Left lobe of liver (tissue), 2 donors: ENCODE data around the gene KRTAP10-7. TPM values are rescaled to one million over a fixed set of nuclear protein-coding genes. Genes with fewer than 3 reads are reported as not detected.
"Not testable (repeated sequence)": the region's sequence is repeated elsewhere in the genome, so short reads cannot be mapped to it uniquely, and the experiment has no call there.

Experiments
- ATAC-seq: fragments of 200-7000 bp; cut with Tn5 transposase; one replicate; pipeline ENCODE4 v1.9.1; 2020; ENCODE audit warnings: mild to moderate bottlenecking, moderate library complexity
- DNase-seq: peaks from one replicate; pipeline ENCODE4 v3.0.0-alpha.2; 2020; ENCODE audit warnings: low spot score
- total RNA-seq: library from RNA; stranded (reverse); gene quantifications from one replicate; pipeline ENCODE4 v1.2.1, GENCODE V29; 2021
- donor health status: DM: no; HTN: no; CAD: no; lungs with moderate emphysema.
- donor health status: DM: no; HTN: yes; CAD: no.

KRTAP10-7 gene
- total RNA-seq, 1 donor from 2014 or later: not detected

DNA sequence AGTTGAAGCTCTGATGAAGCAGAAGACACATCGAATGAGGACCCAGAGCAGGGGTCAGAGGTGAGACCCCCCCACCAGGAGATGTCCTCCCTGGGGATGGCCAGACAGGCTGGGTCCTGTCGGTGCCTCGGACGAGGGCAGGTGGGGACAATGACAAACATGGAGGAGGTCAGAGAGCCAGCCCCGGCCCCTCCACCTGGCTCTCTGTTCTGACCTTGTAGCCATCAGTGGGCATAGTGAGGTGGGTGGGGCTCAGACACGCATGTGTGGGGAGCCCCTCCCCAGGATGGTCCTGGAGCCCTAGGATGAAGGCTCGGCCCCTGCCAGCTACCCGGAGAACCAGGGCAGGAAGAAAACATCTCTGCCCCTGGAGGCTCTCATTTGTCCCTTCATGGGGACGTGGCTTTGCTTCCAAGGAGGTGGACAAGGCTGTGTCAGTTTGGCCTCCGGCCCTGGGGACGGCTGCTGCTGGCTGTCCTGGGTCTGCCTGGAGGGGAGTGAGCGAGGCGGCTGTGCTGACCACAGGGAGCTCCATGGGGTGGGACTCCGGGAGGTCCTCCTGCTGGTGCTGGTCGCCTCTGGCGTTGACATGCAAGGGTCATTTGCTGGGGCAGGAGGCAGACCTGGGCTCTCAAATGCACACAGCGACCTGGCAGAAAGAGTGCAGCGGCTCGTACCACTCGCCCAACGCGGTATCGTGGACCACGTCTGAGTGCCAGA lies 10.7 kb upstream of the KRTAP10-7 start:
- DNase-seq: peak; percentile 41
- ATAC-seq: no peak

DNA sequence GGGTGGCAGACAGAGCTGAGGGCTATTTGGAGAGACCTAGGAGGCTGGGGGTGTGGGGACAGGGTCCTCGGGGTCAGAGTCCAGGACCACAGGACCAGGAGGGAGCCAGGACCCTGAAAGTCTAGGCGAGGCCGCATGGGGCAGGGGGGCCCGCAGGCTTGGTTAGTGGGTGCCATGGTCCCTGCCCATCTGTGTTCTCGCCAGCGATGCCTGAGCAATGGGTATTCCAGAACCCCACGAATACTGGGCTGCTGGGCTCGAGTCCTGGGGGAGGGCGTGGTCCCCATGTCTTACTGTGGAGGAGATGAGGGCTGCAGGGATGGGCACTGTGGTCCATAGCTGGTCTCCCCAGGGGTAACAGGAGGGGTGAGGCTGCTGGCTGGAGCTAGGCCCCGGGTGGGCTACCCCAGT lies 10.1 kb upstream of the KRTAP10-7 start:
- DNase-seq: peak; percentile 39
- ATAC-seq: no peak

DNA sequence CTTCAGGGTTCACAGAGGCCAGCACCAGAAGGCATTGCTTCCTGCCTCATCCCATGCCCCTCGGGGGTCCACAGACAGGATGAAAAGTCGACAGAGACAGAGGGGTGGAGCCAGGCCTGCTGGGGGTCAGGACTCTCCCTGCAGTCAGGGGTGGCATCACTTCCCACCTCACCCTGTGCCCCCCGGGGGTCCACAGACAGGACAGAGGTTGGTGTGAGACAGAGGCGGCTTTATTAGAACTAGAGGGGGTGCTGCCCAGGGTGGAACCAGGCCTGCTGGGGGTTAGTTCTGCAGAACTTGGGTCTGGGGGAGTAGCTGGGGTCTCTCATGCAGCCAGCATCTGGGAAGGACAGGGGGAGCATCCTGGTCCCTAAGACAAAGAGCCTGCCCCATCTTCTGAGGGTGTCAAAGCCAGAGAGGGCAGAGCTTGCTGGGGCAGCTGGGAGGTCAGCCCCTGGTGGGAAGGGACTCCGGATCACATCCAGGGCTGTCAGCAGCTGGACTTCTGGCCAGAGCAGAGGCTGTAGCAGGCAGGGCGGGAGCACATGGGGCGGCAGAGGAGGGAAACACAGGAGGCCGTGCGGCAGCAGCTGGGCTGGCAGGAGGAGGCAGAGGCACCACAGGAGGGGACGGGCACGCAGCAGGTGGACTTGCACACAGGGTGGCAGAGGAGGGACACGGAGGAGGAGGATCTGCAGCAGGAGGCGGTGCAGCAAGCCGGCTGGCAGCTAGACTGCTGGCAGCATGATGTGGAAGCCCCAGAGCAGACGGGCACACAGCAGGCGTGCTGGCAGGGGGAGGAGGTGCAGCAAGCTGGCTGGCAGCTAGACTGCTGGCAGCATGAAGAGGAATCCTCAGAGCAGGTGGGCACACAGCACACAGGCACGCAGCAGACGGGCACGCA lies 9.2 kb upstream of the KRTAP10-7 start:
- ATAC-seq (peak; percentile 36), DNase-seq (peak; percentile 51)

DNA sequence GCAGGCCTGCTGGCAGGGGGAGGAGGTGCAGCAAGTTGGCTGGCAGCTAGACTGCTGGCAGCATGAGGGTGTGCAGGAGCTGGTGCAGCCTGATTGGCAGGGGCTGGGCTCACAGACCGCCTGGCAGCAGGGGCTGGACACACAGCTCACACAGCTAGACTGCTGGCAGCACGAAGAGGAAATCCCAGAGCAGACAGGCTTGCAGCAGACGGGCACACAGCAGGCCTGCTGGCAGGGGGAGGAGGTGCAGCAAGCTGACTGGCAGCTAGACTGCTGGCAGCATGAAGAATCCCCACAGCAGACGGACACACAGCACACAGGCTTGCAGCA lies 8.6 kb upstream of the KRTAP10-7 start:
- DNase-seq: not testable (repeated sequence)
- peak; percentile 4 for ATAC-seq

DNA sequence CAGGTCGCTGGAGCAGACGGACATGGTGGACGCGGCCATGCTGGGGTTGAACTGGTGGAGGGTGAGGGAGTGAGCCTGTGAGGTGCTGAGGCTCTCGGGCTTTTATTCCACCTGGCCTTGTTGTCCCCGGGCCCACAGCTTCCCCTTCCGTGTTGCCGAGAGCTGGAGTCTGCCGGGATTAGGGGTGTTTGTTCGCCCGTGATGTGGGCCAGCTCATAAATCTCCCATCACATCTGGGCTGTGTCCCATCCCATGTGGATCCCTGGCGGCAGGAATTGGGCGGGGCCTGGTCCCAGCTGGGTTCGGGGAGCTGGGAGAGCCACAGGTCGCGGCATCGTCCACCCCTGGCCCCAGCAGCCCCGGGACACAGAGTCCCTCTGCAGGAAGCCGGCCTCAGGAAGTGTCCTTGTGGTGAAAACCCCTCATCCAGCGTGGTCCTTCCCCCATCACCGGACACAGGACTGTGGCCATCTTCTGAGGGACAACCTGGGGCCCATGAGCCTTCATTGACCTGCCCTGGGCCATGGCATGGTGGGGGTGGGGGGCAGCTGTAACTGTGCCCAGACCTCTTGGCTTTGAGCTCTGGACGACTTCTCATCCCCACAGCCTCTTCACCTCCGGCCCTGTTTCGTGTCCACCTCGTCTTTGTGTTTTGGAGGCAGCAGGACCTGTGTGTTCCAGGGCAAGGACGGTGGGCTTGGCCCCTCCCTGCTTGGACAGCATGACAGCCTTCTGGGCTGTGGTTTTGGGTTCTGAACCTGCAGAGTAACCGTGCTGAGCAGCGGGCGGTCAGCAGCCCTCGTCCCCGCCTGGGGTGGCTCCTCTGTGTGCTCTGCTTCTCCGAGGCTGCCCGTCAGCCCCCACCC lies 7.7 kb upstream of the KRTAP10-7 start, which contains the start of gene KRTAP10-6:
TSS of gene KRTAP10-6 (minus strand) at position 60 of the 866 bp plus-strand sequence. CDS start at position 39, 21 bp downstream.
- DNase-seq: peak; percentile 60

DNA sequence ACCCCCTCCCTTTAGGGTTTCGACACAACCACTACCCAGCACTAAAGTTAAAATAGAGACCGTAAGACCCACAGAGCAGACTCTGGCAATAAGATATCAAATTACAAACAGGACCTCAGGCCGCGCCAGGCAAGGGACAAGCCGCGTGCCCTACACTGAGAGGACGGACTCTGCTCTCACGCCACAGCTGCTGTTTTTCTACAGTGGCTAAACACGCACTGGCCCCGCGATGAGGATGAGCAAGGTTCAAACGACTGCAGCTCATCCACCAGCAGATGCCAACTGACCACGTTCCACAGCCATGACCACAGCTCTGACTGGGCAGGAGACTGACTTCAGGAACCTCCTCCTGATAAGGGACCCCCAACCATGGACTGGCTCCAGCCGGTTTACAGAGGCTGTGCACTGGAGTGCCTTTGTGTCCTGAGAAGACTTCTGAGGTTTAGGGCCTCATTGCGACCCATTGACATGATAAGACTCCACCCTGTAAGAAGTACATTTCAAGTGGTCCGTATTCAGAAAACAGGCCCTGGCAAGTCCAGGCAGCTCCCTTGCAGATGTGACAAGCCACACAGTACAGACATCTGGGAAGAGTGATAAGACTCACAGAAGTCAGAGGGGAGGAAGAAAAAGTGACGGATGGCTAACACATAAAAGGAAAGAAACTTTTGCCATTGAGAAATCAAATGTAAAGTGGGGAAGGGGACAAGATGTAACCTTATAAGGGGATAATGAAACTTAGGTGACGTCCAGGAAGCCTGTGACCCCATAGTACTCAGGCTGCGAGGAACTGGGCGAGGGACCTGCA lies 6.6 kb upstream of the KRTAP10-7 start:
- ATAC-seq: peak; percentile 76
- peak; percentile 96 for DNase-seq

More for the DNA sequence above, 7.7 kb upstream of the KRTAP10-7 start, which contains the start of gene KRTAP10-6:
- peak; percentile 56 for ATAC-seq

DNA sequence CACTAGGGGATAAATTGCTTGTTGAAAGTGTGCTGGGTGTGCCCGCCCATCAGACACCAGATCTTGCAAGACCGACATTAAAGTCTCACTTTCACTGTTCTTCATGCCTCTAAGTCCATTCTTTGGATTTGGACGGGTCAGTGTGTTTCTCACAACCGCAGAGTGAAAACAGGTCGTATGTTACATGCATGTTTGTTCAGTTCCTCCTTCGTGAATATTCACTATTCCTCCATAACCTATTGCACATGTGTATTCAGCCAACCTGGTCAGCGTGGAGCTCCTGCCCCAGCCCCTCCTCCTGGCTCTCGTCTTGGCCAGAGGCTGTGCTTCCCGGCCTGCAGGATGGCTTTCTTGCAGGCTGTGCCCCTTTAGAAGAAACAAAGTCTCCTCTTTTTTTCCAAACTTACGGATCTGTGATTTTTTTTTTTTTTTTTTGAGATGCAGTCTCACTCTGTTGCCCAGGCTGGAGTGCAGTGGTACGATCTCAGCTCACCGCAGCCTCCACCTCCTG lies 5.9 kb upstream of the KRTAP10-7 start:
- no peak for DNase-seq

DNA sequence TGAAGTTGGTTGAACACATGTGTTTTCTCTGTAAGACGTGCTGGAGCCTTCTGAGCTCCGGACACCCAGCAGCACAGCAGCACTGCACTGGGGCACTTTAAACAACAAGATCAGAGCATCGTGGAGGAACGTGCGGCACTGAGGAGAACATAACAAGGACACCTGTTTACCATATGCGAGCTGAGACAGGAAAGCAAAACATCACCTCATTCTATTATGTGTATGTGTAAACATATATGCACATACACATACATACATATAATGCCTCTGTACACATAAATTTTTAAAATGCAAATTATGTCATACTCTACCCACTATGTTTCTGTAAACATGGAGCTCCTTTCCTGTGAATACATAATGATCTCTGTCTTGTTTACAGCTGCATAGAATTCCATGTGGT lies 4.9 kb upstream of the KRTAP10-7 start:
- no peak for DNase-seq
- no peak for ATAC-seq

More for the DNA sequence above, 5.9 kb upstream of the KRTAP10-7 start:
- no peak for ATAC-seq

DNA sequence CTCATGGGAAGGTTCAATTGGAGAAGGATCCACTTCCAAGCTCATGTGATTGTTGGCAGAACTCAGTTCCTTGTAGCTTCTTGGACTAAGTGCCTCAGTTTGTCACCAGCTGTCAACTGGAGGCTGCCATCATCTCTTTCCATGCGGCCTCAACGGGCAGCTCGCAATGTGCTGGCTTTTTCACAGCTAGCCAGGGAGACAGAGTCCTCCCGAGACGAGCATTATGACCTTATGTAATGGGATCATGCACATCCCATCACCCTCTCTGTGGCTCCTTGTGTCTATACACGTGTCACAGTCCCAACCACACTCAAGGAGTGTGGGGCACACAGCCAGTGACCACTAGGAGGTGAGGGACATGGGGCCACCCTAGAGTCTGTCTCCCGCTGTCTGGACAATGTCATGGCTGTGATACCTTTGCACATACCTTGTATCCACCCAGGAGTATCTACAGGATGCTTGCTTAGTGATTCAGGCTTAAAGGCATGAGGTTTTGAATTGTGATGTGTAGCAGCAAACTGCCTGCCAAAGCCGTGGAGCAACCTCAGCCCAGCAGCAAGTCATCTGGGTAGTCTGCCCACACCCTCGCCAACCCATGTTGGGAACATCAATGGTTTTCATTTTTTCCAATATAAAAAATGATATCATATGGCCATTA lies 4.2 kb upstream of the KRTAP10-7 start:
- ATAC-seq (no peak), DNase-seq (no peak)

DNA sequence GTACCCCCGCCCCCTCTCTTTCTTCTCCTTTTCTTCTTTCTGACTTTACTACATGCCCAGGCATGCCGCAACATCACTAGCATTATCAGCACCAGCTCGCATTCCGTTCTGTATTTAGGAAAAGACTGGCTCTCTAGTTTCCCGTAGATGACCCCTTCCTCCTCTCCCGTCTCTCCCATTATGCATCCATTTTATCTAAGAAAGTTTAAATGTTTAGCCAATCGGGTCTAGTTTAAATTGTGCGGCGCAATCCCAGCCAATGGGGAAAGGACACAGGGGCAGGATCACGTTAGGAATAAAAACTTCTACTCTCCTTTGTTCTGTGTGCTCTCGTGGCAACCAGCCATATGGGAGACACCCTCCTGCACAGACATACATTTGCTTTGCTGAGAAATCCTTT lies 2.3 kb upstream of the KRTAP10-7 start:
- DNase-seq: no peak
- no peak for ATAC-seq

DNA sequence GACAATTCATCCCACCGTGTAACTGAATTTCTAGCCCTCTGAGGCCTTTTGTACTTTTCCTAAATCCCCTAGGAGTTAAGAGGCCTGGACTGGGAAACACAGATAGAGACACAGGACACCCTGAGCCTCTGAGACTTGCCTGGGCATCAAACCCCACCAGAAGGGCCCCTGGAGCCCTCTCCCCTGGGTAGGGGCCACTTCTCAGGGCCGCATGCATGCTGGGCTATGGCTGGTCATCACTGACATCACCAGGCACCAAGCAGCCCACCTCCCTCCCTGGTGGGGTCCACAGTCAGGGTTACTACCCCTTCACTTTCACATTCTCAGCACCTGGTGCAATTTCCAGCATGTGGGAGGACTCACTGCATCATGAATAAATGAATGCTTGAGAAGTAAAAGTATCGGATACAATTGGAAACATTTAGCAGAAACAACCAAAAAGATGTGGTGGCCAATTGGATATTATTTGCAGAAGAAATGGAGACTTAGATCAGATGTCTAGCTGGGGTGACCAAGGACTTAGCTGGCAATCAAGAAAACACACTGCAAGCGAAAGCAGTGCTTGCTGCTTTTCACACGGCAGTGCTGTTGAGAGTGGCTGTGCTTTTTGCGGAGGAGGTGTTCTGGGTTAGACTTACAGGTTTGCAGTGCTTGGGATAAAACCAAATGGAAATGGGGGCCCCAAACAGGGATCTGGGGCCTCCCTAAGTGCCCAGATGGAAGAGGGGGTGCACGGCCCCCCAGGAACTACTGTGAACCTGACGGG lies 950 bp upstream of the KRTAP10-7 start:
- ATAC-seq: no peak
- DNase-seq: no peak

DNA sequence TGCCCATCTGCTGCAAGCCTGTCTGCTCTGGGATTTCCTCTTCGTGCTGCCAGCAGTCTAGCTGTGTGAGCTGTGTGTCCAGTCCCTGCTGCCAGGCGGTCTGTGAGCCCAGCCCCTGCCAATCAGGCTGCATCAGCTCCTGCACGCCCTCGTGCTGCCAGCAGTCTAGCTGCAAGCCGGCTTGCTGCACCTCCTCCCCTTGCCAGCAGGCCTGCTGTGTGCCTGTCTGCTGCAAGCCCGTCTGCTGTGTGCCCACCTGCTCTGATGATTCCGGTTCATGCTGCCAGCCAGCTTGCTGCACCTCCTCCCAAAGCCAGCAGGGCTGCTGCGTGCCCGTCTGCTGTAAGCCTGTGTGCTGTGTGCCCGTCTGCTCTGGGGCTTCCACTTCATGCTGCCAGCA lies 694 bp downstream of the KRTAP10-7 start:
- peak; percentile 35 for ATAC-seq
- not testable (repeated sequence) for DNase-seq

DNA sequence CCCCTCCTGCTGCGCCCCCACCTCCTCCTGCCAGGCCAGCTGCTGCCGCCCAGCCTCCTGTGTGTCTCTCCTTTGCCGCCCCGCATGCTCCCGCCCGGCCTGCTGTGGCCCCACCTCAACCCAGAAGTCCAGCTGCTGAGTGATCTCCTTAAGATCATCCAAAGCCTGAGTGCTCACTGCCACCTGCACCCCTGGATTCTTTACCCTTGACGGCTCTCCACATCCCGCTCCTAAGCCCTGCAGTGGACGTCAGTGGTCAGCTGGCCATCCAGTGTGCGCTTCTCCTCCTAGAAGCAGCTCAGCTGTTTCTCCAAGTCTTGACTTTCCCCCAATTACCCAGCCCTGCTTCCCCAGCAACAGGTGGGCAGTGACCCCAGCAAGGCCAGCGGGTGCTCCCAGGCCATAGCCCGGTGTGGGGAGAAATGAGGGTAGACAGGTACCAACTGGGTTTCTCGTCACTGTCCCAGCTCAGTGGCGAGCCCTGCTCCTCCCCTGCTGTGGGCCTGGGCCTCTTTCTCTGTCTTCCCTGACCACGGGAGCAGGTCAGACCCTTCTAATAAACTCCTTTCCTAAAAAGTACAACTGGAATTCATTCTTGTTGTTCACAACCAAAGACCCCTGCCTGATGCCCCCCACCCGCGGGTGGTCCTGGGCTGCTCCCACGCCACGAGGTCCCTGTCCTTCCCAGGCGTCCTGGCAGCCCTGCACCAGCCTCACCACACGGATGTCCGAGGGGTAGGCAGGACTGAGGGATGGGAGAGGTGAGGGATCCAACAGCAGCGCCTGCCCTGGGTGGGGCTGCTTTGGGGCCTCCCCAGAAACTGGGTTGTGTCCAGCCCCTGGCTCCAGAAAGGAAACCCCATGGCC lies 1.4 kb downstream of the KRTAP10-7 start:
- ATAC-seq (no peak), DNase-seq (no peak)

DNA sequence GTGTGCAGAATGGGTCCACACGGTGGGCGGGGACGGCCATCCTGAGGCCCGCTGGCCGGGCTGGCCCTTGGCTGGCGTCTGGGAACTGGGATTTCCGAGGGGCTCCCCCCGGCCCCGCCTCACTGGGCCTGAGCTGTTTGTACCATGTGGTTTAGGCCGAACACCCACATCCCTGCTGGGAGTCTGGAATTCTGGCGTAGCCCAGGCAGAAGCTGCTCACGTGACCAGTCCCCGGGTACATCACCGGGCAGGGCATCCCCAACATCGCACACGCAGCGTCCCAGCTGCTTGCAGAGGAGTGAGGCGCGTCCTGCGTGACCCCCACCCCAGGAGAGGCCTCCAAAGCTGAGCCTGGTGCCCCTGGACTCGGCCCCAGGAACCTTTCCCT lies 2.1 kb downstream of the KRTAP10-7 start:
- ATAC-seq (no peak), DNase-seq (no peak)

DNA sequence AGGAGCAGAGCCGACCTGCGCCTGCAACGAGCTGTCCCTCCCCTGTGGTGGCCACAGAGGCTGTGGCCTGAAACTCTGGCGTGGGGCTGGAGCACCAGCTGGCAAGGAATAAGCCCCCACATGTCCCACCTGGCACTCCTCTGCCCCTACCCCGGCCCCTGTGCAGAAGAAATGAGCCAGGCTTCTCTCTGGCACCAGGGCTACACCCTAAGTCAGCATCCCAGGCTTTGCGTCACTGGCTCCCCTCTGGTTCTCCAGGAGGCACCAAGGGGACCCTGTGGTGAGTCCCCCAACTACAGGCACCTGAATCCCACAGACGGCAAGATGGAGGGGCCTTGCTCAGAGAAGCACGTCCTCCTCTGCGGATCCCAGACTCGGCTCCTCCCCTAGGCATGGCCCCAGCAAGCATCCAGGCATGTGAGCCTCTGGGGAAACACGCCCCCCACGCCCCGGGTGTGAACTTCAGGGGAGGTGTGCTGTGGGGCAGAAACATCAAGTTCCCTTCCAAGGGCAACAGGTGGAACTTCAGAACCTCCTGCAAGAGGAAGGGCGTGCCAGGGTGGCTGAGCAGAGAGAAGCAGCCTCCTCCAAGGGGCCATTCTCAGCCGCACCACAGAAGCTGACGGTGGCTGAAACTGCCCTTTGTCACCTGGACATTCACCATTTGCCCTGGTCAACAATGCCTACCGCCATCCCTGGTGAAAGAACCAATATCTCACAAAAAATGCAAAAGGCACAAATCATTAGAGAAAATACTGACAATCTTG lies 2.9 kb downstream of the KRTAP10-7 start:
- ATAC-seq (no peak), DNase-seq (no peak)

DNA sequence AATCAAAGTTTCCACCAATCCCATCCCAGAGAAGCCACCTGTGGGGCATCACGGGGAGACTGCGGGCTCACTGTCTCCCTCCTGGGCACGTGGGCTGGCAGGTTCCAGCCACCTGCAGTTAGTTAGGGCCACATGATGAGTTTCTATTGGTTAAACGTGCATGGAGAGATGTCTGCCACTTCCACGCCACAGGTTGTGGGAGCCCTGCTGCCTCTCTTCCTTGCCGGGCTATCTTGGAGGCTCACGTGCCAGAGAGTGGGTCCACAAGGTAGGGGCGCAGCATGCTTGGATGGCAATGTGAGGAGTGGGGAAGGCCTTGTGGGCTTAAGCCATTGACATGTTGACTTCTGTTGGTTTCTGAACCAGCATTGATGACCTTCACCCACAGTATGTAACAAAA lies 3.5 kb downstream of the KRTAP10-7 start:
- no peak for ATAC-seq
- DNase-seq: no peak

DNA sequence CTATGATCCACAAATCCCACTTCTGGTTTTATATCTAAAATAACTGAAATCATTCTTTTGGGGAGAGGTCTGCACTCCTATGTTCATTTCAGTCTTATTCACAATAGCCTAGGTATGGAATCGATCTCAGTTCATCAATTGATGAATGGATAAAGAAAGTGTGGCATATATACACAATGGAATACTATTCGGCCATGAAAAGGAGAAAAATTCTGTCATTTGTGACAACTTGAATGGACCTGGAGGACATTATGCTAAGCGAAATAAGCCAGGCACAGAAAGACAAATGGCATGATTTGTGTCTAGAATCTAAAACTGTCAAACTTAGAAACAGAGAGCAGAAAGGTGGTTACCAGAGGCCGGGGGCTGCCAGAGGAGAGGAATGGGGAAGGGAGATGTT lies 6.1 kb downstream of the KRTAP10-7 start:
- no peak for DNase-seq
- no peak for ATAC-seq
